ENCODE data around the gene TPT1.

Gene TPT1

GRCh38 chr13:45333977-45334922, 6.7 kb downstream of the TPT1 start:
- DNase-seq (ENCODE audit: low spot score), result no peak

GRCh38 chr13:45333251-45333976, 7.6 kb downstream of the TPT1 start:
- no peak for DNase-seq (ENCODE audit: low spot score)

GRCh38 chr13:45332831-45333219, 8.2 kb downstream of the TPT1 start:
- DNase-seq (ENCODE audit: low spot score), result no peak

GRCh38 chr13:45332036-45332830, 8.8 kb downstream of the TPT1 start:
- DNase-seq (ENCODE audit: low spot score), result no peak

- DNase-seq (ENCODE audit: low spot score), result no peak
Observed at GRCh38 chr13:45331692-45332035, 9.3 kb downstream of the TPT1 start.

GRCh38 chr13:45331123-45331619, 9.8 kb downstream of the TPT1 start:
- DNase-seq (ENCODE audit: low spot score), result no peak

GRCh38 chr13:45328661-45329111, 12.3 kb downstream of the TPT1 start:
- no peak for DNase-seq (ENCODE audit: low spot score)

- DNase-seq (ENCODE audit: low spot score), result no peak
Observed at GRCh38 chr13:45327253-45327955, 13.6 kb downstream of the TPT1 start.

GRCh38 chr13:45325806-45326205, 15.2 kb downstream of the TPT1 start:
- DNase-seq (ENCODE audit: low spot score), result no peak

GRCh38 chr13:45320876-45321629, 19.9 kb downstream of the TPT1 start:
- DNase-seq (ENCODE audit: low spot score), result no peak

GRCh38 chr13:45316996-45317395, 24.0 kb downstream of the TPT1 start:
- DNase-seq (ENCODE audit: low spot score), result no peak

GRCh38 chr13:45316338-45316737, 24.6 kb downstream of the TPT1 start:
- DNase-seq (ENCODE audit: low spot score), result no peak

- no peak for DNase-seq (ENCODE audit: low spot score)
Observed at GRCh38 chr13:45315520-45316167, 25.3 kb downstream of the TPT1 start.

GRCh38 chr13:45314822-45315221, 26.2 kb downstream of the TPT1 start:
- no peak for DNase-seq (ENCODE audit: low spot score)

- DNase-seq (ENCODE audit: low spot score), result no peak
Observed at GRCh38 chr13:45310341-45311131, 30.4 kb downstream of the TPT1 start.

- no peak for DNase-seq (ENCODE audit: low spot score)
Observed at GRCh38 chr13:45306966-45307365, 34.0 kb downstream of the TPT1 start.

GRCh38 chr13:45305079-45305478, 35.9 kb downstream of the TPT1 start:
- no peak for DNase-seq (ENCODE audit: low spot score)

GRCh38 chr13:45303866-45304265, 37.1 kb downstream of the TPT1 start:
- DNase-seq (ENCODE audit: low spot score), result no peak

GRCh38 chr13:45303026-45303425, 38.0 kb downstream of the TPT1 start:
- DNase-seq (ENCODE audit: low spot score), result no peak
